K562 (cell line): ENCODE data around the gene MRPL52. TPM values are rescaled to one million over a fixed set of nuclear protein-coding genes. Genes with fewer than 3 reads are reported as not detected.
A peak's percentile ranks its signal among the peaks of the same experiment; 100 is the strongest.

ENCODE experiments used
- ARHGAP35 ChIP-seq: fragments of 450-650 bp; IDR thresholded peaks from 2 replicates; pipeline ENCODE4 v1.6.1; 2018; ENCODE audit not compliant: partially characterized antibody
- BACH1 ChIP-seq: fragments of 200-800 bp; sonication (Bioruptor generic); IDR thresholded peaks from 2 replicates; pipeline ENCODE4 v1.6.1; 2016; ENCODE audit warnings: missing genetic modification characterization, missing compliant biosample characterization
- C11orf30 ChIP-seq: fragments of 450-650 bp; IDR thresholded peaks from 2 replicates; pipeline ENCODE4 v1.6.1; 2016; ENCODE audit warnings: low read depth, mild to moderate bottlenecking
- TAF9B ChIP-seq: fragments of 450-650 bp; IDR thresholded peaks from 2 replicates; pipeline ENCODE4 v1.6.1; 2018; ENCODE audit warnings: mild to moderate bottlenecking; ENCODE audit not compliant: partially characterized antibody
- TSHZ1 ChIP-seq: fragments of 250-450 bp; sonication (Bioruptor Pico); IDR thresholded peaks from 2 replicates; pipeline ENCODE4 v1.4.0; 2020; ENCODE audit warnings: mild to moderate bottlenecking, moderate library complexity
- polyA plus RNA-seq, 8 experiments: library from polyadenylated mRNA; depleted of rRNA in 4 of 8; stranded (reverse) in 5 of 8; unstranded in 3 of 8; fragments of >200 nt; fragmentation: Nextera tagmentation in 2 of 8; fragmentation: Illumina TruSeq in 1 of 8; extraction: Ambion mirVana in 2 of 8; extraction: Trizol in 1 of 8; gene quantifications; 2 replicates each; pipeline versions ENCODE4 v1.2.1 to v1.2.3, GENCODE V29; 2011 to 2014; ENCODE audit warnings: inconsistent platforms in 1 of 8, missing spikeins in 1 of 8
- total RNA-seq, 7 experiments: library from RNA; depleted of rRNA in 6 of 7; stranded (reverse); fragments of >200 nt in 6 of 7; fragmentation: Illumina TruSeq in 2 of 7; extraction: Trizol in 2 of 7; gene quantifications; 2 replicates each; pipeline versions ENCODE4 v1.2.1 to v1.2.3, GENCODE V29; 2011 to 2021; ENCODE audit warnings: low replicate concordance in 1 of 7
- TF ChIP-seq, protein P1 (sequence below): fragments of 450-650 bp; IDR thresholded peaks from 2 replicates; pipeline ENCODE4 v1.6.1; 2016; ENCODE audit warnings: low read depth
- TF ChIP-seq, protein P2 (sequence below): fragments of 150-350 bp; conservative IDR thresholded peaks from 2 replicates; pipeline ENCODE4 v1.6.1; 2014; ENCODE audit warnings: low read length

MRPL52 gene
- total and polyA plus RNA-seq, 9 of the 15 experiments (the other 6 are each of a cell fraction or from before 2014, with no cell fraction given): 56.5 to 213 (median 168) TPM

GRCh38 chr14:22829661-22830442 is at the start of gene MRPL52 (continued):
- no peak for TF ChIP-seq TSHZ1 (CRISPR knock-in tag)
- TF ChIP-seq, protein P1, sequence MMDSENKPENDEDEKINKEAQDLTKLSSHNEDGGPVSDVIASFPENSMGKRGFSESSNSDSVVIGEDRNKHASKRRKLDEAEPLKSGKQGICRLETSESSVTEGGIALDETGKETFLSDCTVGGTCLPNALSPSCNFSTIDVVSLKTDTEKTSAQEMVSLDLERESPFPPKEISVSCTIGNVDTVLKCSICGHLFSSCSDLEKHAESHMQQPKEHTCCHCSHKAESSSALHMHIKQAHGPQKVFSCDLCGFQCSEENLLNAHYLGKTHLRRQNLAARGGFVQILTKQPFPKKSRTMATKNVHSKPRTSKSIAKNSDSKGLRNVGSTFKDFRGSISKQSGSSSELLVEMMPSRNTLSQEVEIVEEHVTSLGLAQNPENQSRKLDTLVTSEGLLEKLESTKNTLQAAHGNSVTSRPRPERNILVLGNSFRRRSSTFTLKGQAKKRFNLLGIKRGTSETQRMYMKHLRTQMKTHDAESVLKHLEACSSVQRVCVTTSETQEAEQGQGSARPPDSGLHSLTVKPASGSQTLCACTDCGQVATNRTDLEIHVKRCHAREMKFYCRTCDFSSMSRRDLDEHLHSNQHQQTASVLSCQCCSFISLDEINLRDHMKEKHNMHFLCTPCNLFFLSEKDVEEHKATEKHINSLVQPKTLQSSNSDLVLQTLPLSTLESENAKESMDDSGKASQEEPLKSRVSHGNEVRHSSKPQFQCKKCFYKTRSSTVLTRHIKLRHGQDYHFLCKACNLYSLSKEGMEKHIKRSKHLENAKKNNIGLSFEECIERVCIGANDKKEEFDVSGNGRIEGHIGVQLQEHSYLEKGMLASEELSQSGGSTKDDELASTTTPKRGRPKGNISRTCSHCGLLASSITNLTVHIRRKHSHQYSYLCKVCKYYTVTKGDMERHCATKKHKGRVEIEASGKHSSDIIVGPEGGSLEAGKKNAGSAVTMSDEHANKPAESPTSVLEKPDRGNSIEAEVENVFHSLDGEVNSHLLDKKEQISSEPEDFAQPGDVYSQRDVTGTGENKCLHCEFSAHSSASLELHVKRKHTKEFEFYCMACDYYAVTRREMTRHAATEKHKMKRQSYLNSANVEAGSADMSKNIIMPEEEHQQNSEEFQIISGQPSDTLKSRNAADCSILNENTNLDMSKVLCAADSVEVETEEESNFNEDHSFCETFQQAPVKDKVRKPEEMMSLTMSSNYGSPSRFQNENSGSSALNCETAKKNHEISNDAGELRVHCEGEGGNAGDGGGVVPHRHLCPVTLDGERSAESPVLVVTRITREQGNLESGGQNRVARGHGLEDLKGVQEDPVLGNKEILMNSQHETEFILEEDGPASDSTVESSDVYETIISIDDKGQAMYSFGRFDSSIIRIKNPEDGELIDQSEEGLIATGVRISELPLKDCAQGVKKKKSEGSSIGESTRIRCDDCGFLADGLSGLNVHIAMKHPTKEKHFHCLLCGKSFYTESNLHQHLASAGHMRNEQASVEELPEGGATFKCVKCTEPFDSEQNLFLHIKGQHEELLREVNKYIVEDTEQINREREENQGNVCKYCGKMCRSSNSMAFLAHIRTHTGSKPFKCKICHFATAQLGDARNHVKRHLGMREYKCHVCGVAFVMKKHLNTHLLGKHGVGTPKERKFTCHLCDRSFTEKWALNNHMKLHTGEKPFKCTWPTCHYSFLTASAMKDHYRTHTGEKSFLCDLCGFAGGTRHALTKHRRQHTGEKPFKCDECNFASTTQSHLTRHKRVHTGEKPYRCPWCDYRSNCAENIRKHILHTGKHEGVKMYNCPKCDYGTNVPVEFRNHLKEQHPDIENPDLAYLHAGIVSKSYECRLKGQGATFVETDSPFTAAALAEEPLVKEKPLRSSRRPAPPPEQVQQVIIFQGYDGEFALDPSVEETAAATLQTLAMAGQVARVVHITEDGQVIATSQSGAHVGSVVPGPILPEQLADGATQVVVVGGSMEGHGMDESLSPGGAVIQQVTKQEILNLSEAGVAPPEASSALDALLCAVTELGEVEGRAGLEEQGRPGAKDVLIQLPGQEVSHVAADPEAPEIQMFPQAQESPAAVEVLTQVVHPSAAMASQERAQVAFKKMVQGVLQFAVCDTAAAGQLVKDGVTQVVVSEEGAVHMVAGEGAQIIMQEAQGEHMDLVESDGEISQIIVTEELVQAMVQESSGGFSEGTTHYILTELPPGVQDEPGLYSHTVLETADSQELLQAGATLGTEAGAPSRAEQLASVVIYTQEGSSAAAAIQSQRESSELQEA: 0 out of 2 replicates have a peak, but pooled peaks have one; percentile 24
- no peak for TF ChIP-seq ARHGAP35
- TF ChIP-seq C11orf30: peak; percentile 76
- peak; percentile 81 for TF ChIP-seq TAF9B
- TF ChIP-seq, protein P2, sequence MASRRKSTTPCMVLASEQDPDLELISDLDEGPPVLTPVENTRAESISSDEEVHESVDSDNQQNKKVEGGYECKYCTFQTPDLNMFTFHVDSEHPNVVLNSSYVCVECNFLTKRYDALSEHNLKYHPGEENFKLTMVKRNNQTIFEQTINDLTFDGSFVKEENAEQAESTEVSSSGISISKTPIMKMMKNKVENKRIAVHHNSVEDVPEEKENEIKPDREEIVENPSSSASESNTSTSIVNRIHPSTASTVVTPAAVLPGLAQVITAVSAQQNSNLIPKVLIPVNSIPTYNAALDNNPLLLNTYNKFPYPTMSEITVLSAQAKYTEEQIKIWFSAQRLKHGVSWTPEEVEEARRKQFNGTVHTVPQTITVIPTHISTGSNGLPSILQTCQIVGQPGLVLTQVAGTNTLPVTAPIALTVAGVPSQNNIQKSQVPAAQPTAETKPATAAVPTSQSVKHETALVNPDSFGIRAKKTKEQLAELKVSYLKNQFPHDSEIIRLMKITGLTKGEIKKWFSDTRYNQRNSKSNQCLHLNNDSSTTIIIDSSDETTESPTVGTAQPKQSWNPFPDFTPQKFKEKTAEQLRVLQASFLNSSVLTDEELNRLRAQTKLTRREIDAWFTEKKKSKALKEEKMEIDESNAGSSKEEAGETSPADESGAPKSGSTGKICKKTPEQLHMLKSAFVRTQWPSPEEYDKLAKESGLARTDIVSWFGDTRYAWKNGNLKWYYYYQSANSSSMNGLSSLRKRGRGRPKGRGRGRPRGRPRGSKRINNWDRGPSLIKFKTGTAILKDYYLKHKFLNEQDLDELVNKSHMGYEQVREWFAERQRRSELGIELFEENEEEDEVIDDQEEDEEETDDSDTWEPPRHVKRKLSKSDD: no peak
- peak; percentile 71; the same call in 1 of the 2 replicates for TF ChIP-seq BACH1 (tag)
